Measurements from ENCODE around the gene PRKCH. TPM values are rescaled to one million over a fixed set of nuclear protein-coding genes. Genes with fewer than 3 reads are reported as not detected.

The PRKCH gene
- total and polyA plus RNA-seq, 12 donors, result 8.3 to 25.1 (median 17.7) TPM

DNA sequence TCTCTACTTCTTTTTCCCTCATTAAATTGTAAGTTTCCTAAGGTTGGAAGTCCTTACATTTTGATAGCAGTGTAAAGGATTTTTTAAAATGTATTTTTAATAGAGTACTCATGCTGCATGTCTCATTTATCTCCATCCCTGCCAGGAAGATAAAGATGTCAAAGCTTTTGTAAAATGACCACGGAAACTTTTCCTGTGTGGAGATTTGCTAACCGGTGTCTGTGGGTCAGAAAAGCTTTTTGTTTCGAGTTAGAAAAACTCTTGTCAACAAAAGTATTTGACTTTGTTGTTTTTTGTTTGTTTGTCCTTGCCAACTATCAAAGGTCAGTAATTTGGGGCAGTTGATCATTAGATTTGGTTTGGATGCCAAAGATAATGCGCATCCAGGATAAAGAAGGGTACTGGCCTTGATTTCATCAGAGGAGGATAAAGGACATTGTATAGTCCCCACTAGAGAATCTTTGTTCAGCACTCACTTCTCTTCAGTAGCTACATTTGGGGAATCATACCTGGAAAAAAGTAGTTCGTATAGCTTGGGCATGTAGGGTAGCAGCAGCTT lies 217.2 kb downstream of the PRKCH start:
- Histone ChIP-seq H3K27ac (peak overlapping the region in 7 of 10 donors; percentile 11 to 70 (median 53)), H3K36me3 (peaks cover 0 to 21% (median 0%) of the 10 kb centered on the region in 9 donors), H3K27me3 (no peaks in the 10 kb centered on the region), H3K4me3 (no peak overlapping the region), H3K4me1 (peaks cover 6 to 72% (median 59%) of the 10 kb centered on the region in 9 donors), H3K9me3 (no peaks in the 10 kb centered on the region)
- no peak for ATAC-seq
- no peak for TF ChIP-seq CTCF (IDR thresholded peaks at IDR 0.05)
- intact Hi-C loops (cut with DNase I), result no loop called here
- 60 to 61% methylated on average over 5 of the region's 5 CpGs for WGBS, 2 donors
- no peak for DNase-seq

DNA sequence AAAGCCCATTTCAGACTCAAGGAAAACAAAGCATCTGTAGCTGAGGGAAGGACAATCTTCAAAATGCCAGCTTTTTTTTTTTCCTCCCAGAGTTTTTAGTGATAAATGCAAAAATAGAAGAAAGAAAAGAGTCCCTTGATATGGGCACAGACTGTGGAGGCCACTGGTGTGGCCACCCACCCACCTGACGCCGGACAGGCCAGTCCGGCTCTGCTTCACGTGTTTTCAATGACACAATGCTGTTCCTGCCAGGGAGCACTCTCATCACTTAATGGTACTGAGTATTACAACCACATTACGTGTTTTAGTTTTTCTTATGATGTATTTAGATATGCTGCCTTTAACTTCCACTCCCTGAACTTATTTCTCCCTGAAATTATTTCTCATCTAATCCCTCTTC lies 218.3 kb downstream of the PRKCH start:
- Histone ChIP-seq H3K36me3 (peaks cover 0 to 21% (median 0%) of the 10 kb centered on the region in 9 donors), H3K27ac (peak overlapping the region in 3 of 10 donors; percentile 11 to 70 (median 24)), H3K4me3 (no peak overlapping the region), H3K27me3 (no peaks in the 10 kb centered on the region), H3K4me1 (peaks cover 8 to 72% (median 60%) of the 10 kb centered on the region in 9 donors), H3K9me3 (no peaks in the 10 kb centered on the region)
- no peak for TF ChIP-seq CTCF (IDR thresholded peaks at IDR 0.05)
- ATAC-seq (no peak), DNase-seq (no peak)
- WGBS, 2 donors, result 88% methylated on average over 5 of the region's 5 CpGs
- intact Hi-C loops (cut with DNase I), result loop anchor here in 1 of 10 donors (10.0 kb wide), 1 partner anchor 65 kb away; no protein-coding TSS in a partner anchor

- no peaks in the 10 kb centered on the region for H3K27me3 ChIP-seq
- intact Hi-C loops (cut with DNase I), result loop anchor here in 1 of 10 donors (10.0 kb wide), 1 partner anchor 66 kb away; no protein-coding TSS in a partner anchor
- WGBS, 2 donors, result 84 to 91% methylated on average over 7 of the region's 7 CpGs
- no peak overlapping the region for H3K4me3 ChIP-seq
- no peak for ATAC-seq
- no peak for DNase-seq
- no peak for TF ChIP-seq CTCF (IDR thresholded peaks at IDR 0.05)
- peak overlapping the region in 1 of 10 donors; percentile 5 for H3K27ac ChIP-seq
- no peaks in the 10 kb centered on the region for H3K9me3 ChIP-seq
- H3K36me3 ChIP-seq, result peaks cover 0 to 14% (median 0%) of the 10 kb centered on the region in 9 donors
- H3K4me1 ChIP-seq, result peaks cover 13 to 75% (median 66%) of the 10 kb centered on the region in 9 donors
Measured at GRCh38 chr14:61540931-61541330, 219.6 kb downstream of the PRKCH start.

- intact Hi-C loops (cut with DNase I), result loop anchor here in 1 of 10 donors (10.0 kb wide), 1 partner anchor 68 kb away; no protein-coding TSS in a partner anchor
- WGBS, 2 donors, result 50 to 53% methylated on average over 8 of the region's 8 CpGs
- H3K4me1 ChIP-seq, result peaks cover 13 to 73% (median 61%) of the 10 kb centered on the region in 9 donors
Measured at GRCh38 chr14:61542848-61543790, 221.7 kb downstream of the PRKCH start.

More at GRCh38 chr14:61542848-61543790, 221.7 kb downstream of the PRKCH start:
- ATAC-seq (peak; percentile 10 to 50 (median 34)), DNase-seq (no peak)
- Histone ChIP-seq H3K27ac (peak overlapping the region; percentile 49 to 82 (median 59)), H3K36me3 (peaks cover 0 to 23% (median 0%) of the 10 kb centered on the region in 9 donors), H3K27me3 (no peaks in the 10 kb centered on the region), H3K4me3 (no peak overlapping the region), H3K9me3 (no peaks in the 10 kb centered on the region)
- no peak for TF ChIP-seq CTCF (IDR thresholded peaks at IDR 0.05)

Measured in heart right ventricle (tissue), 16 donors.